ENCODE measurements around the gene UBE2D2. TPM values are rescaled to one million over a fixed set of nuclear protein-coding genes. Genes with fewer than 3 reads are reported as not detected.

The UBE2D2 gene
- total and polyA plus RNA-seq, 2 of the 13 experiments (the other 11 are each of a cell fraction or from before 2014, with no cell fraction given) = 79.1 to 109 TPM

DNA sequence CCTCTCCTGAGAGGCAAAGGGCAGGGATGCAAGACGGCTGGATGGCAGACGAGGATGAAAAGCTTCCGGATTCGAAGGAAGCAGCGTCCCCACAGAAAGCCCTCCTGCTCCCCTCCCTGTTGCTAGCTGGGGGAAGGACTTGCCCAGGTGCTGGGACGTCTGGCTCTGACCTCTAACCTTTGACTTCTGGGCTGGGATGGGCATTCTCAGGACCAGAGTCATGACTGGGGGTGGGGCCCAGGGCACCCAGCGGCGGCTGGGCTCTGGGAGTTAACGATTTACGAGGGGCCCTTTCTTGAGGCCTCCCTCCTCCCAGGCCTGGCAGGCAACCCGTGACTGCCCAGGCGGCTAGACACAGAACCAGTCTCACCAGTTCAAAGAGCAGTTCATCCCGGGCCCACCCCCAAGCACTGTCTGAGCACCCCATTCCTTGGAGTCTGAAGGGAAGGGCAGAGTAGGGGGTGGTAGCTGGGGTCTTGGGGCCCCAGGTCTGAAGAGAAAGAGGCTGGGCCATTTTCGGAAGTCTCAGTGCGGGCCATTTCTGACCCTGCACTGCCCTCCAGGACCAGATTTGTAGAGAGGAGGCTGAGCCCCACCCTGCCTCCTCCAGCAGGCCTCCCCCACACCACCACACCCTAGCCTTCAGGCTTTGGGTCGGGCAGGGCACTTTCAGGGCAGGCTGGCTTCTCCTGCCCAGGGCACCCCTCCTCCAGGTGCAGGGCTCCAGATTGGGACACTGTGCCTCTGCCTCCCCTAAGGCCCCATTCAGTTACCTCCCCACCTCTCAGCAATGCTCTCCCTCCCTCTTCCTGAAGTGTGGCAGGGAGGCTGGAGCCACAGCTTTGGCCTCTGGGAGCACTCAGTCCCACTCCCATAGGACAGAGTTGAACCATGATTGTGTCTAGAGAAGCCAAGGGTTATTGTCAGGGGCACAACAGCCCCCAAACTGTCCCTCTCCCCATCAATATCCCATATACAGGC, 82.0 kb downstream of the UBE2D2 start (continued):
- TF ChIP-seq, protein P1, sequence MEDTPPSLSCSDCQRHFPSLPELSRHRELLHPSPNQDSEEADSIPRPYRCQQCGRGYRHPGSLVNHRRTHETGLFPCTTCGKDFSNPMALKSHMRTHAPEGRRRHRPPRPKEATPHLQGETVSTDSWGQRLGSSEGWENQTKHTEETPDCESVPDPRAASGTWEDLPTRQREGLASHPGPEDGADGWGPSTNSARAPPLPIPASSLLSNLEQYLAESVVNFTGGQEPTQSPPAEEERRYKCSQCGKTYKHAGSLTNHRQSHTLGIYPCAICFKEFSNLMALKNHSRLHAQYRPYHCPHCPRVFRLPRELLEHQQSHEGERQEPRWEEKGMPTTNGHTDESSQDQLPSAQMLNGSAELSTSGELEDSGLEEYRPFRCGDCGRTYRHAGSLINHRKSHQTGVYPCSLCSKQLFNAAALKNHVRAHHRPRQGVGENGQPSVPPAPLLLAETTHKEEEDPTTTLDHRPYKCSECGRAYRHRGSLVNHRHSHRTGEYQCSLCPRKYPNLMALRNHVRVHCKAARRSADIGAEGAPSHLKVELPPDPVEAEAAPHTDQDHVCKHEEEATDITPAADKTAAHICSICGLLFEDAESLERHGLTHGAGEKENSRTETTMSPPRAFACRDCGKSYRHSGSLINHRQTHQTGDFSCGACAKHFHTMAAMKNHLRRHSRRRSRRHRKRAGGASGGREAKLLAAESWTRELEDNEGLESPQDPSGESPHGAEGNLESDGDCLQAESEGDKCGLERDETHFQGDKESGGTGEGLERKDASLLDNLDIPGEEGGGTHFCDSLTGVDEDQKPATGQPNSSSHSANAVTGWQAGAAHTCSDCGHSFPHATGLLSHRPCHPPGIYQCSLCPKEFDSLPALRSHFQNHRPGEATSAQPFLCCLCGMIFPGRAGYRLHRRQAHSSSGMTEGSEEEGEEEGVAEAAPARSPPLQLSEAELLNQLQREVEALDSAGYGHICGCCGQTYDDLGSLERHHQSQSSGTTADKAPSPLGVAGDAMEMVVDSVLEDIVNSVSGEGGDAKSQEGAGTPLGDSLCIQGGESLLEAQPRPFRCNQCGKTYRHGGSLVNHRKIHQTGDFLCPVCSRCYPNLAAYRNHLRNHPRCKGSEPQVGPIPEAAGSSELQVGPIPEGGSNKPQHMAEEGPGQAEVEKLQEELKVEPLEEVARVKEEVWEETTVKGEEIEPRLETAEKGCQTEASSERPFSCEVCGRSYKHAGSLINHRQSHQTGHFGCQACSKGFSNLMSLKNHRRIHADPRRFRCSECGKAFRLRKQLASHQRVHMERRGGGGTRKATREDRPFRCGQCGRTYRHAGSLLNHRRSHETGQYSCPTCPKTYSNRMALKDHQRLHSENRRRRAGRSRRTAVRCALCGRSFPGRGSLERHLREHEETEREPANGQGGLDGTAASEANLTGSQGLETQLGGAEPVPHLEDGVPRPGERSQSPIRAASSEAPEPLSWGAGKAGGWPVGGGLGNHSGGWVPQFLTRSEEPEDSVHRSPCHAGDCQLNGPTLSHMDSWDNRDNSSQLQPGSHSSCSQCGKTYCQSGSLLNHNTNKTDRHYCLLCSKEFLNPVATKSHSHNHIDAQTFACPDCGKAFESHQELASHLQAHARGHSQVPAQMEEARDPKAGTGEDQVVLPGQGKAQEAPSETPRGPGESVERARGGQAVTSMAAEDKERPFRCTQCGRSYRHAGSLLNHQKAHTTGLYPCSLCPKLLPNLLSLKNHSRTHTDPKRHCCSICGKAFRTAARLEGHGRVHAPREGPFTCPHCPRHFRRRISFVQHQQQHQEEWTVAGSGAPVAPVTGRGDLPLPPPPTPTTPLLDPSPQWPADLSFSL (CRISPR knock-in tag; IDR thresholded peaks at IDR 0.05) = 0 out of 2 replicates have a peak, but pooled peaks have one; percentile 46
- peak; percentile 86 for TF ChIP-seq ZNF263 (CRISPR knock-in tag; IDR thresholded peaks at IDR 0.05)
- 0 out of 2 replicates have a peak, but pooled peaks have one; percentile 13 for TF ChIP-seq ONECUT2 (CRISPR knock-in tag; IDR thresholded peaks at IDR 0.05)
- TF ChIP-seq ZBTB39 (CRISPR knock-in tag; IDR thresholded peaks at IDR 0.05) = peak; percentile 70; the same call in 1 of the 2 replicates
- TF ChIP-seq ZFX (CRISPR knock-in tag; IDR thresholded peaks at IDR 0.05; ENCODE audit: low read depth) = peak; percentile 87
- TF ChIP-seq, protein P2, sequence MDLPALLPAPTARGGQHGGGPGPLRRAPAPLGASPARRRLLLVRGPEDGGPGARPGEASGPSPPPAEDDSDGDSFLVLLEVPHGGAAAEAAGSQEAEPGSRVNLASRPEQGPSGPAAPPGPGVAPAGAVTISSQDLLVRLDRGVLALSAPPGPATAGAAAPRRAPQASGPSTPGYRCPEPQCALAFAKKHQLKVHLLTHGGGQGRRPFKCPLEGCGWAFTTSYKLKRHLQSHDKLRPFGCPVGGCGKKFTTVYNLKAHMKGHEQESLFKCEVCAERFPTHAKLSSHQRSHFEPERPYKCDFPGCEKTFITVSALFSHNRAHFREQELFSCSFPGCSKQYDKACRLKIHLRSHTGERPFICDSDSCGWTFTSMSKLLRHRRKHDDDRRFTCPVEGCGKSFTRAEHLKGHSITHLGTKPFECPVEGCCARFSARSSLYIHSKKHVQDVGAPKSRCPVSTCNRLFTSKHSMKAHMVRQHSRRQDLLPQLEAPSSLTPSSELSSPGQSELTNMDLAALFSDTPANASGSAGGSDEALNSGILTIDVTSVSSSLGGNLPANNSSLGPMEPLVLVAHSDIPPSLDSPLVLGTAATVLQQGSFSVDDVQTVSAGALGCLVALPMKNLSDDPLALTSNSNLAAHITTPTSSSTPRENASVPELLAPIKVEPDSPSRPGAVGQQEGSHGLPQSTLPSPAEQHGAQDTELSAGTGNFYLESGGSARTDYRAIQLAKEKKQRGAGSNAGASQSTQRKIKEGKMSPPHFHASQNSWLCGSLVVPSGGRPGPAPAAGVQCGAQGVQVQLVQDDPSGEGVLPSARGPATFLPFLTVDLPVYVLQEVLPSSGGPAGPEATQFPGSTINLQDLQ (CRISPR knock-in tag; IDR thresholded peaks at IDR 0.05) = peak; percentile 71; the same call in 1 of the 2 replicates
- no peak for TF ChIP-seq ZBTB26 (CRISPR knock-in tag; IDR thresholded peaks at IDR 0.05; ENCODE audit: borderline replicate concordance)
- TF ChIP-seq BORCS8-MEF2B (CRISPR knock-in tag; IDR thresholded peaks at IDR 0.05) = 0 out of 2 replicates have a peak, but pooled peaks have one; percentile 18
